HG03575 (cell line): Measurements from ENCODE around the gene OTOP2.

Source experiments
- ATAC-seq: cut with Tn5 transposase; IDR thresholded peaks from one replicate; pipeline ENCODE4 v1.9.1; 2021; ENCODE audit not compliant: unreplicated experiment, insufficient number of reproducible peaks, low FRiP score; ENCODE audit errors: extremely low read depth

The OTOP2 gene, protein sequence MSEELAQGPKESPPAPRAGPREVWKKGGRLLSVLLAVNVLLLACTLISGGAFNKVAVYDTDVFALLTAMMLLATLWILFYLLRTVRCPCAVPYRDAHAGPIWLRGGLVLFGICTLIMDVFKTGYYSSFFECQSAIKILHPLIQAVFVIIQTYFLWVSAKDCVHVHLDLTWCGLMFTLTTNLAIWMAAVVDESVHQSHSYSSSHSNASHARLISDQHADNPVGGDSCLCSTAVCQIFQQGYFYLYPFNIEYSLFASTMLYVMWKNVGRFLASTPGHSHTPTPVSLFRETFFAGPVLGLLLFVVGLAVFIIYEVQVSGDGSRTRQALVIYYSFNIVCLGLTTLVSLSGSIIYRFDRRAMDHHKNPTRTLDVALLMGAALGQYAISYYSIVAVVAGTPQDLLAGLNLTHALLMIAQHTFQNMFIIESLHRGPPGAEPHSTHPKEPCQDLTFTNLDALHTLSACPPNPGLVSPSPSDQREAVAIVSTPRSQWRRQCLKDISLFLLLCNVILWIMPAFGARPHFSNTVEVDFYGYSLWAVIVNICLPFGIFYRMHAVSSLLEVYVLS

DNA sequence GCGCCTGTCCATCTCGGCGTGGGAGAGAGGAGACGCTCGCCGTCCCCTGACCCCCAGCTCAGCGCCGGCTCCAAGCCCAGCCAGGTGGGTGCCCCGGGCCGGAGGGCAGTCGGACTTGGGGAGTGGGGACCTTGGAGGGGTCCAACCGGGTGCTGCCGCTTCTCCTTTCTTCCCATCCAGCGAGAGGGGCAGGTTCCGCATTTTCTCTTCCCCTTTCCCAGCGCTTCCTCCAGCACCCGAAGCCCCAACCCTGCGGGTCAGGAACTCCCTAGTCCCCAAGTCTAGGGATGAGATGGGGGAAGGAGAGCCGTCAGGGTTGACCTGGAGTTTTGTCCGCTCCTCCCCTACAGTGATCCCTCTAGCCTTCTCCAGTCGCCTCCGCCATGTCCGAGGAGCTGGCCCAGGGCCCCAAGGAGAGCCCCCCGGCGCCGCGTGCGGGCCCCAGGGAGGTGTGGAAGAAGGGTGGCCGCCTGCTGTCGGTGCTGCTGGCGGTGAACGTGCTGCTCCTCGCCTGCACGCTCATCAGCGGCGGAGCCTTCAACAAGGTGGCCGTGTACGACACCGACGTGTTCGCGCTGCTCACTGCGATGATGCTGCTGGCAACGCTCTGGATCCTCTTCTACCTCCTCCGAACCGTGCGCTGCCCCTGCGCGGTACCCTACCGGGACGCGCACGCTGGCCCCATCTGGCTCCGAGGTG lies at the start of gene OTOP2:
OTOP2 (plus strand) TSS at position 24 of the 699 bp plus-strand sequence; CDS start at position 384, 360 bp downstream.
- no peak for ATAC-seq

- no peak for ATAC-seq
Observed at GRCh38 chr17:74874615-74875037, 49.4 kb upstream of the OTOP2 start.

GRCh38 chr17:74875155-74875976 lies 48.7 kb upstream of the OTOP2 start:
- no peak for ATAC-seq

DNA sequence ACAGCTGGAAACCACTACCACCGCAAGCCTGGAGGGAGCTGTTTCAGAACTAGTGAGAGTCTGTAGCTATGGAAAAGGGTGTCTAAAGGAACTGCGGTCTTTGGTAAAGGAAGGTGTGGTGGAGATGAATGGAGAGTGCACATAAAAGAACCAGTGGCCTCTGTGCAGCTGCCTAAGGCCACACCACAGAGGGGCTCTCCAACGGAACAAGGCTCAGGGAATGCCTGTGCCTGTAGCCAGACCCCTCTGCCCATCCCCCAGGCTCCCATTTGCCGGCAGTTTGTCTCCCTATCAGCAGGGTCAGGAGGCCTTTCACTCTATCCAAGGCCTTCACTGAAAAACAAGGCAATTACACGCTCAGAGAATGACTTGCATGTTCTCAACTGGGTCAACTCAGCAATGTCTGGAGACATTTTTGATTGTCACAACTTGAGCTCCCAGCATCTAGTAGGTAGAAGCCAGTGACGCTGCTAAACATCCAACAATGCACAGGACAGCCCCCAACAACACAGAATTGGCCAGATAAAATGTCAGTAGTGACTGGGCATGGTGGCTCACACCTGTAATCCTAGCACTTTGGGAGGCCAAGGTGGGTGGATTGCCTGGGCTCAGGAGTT lies 48.0 kb upstream of the OTOP2 start:
- no peak for ATAC-seq

- ATAC-seq: no peak
Observed at GRCh38 chr17:74877592-74878548, 46.2 kb upstream of the OTOP2 start.

DNA sequence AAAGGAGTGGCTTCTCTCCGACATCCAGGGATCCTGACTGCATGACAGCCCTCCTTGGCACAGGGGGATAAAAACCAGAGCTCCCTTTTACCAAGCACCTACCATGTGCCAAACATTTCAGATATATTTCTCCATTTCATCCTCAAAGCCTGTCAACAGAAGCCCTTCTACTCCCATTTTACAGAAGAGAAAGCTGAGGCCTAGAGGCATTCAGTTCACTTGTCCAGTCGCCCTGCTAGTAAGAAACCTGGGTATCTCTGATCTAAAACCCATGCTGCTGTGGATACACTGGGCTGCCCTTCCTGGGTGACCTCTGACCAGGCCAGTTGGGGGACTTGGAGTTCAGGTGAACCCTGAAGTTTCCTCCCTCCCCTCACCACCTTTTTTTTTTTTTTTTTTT lies 45.4 kb upstream of the OTOP2 start:
- ATAC-seq: no peak

DNA sequence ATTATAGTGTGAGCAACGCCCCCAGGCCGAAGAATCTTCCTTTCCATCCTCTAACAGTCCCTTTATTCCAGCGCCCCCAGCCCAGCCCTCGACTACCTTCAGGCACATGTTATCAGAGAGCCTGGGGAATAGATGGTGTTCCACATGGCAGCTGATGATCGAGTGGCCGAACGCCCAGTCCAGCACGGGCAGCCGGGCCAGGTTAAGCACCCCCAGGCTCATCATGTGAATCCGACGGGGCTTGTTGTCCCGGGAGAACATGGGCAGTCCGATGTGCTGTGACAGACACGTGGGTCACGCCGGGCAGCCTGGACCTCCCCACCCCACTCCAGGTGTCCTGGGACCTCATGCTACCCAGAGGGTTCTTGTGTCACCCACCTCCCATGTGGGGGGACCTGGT lies 44.8 kb upstream of the OTOP2 start:
- ATAC-seq: no peak

- no peak for ATAC-seq
Observed at GRCh38 chr17:74881073-74881472, 43.0 kb upstream of the OTOP2 start.

DNA sequence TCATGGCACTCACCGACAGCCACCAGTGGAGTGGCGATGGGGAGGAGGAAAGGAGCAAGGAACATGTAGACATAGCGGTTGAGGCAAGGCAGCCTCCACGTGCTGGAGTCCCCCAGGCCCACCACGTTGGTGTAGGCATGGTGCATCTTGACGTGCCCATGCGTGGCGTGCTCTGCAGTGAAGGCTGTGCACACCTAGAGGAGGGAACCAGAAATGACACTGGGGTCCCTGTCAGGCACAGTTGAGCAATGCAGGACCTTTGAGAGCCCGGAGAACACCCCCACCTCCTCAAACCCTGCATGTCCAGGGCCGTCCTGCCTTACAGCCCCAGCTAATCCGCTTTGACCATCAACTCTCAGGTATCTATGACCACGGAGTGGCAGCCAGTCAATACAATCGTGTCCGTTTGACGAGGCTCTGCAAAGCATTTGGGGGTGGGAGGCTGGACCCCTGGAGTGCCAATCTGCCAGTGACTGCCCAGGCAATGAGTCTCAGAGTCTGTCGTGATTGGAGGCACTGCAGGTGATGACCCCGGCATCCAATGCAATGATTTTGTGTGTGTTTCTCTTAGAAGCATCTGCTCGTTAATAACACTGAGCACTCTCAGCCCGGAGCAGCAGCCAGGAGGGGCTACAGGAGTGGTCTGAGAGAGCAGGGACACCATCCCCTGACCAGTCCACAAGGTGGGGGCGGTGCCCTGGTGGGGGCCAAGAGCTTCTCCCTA lies 41.4 kb upstream of the OTOP2 start:
- no peak for ATAC-seq

GRCh38 chr17:74883241-74883745 lies 40.8 kb upstream of the OTOP2 start:
- ATAC-seq: no peak

DNA sequence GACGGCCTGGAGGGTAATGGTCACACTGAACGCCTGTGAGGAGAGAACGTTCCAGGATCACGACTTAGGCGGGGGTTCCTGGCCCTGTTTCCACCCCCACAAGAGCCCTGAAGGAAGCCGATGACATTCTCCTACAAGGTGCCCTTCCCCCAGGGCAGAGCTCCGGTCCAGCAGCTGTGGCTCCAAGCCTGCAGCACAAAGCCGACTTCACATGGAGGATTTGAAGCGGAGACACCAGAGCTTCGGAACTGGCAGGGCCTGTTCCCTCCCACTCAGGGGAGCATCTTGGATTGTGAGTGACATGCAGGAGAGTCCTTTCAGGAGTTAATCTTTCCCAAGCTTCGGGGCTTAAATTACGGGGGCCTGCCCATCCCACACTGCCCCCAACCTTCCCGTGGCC lies 35.6 kb upstream of the OTOP2 start:
- no peak for ATAC-seq

DNA sequence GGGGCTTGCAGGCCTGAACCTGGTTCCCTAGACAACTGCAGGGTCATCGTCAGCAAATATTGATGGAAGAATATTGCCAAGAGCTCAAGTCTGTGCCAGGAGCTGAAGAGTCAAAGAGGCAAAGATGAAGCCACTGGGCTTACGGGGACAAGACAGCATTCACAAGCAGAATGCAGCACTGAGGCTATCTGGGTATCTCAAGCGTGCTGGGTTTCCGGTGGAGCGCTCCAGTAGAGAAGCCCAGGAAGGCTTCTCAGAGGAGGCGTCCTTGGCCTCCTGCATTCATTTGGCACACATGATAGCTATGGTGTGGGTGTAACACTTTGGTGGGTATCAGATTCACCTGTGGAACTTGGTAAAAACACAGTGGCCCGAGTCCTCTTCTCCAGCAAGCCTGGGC lies 33.5 kb upstream of the OTOP2 start:
- no peak for ATAC-seq

GRCh38 chr17:74892013-74892841 lies 31.8 kb upstream of the OTOP2 start:
- no peak for ATAC-seq

- ATAC-seq: no peak
Observed at GRCh38 chr17:74892974-74893911, 30.8 kb upstream of the OTOP2 start, which contains the start of gene FADS6. TSS of gene FADS6 (minus strand) at chr17:74893633. CDS start at chr17:74893595, 38 bp downstream.
